B cell (primary cell): Measurements from ENCODE around the gene RARRES2.
A peak's percentile ranks its signal among the peaks of the same experiment; 100 is the strongest.

Experiments used
- CTCF ChIP-seq: fragments of 200-600 bp; IDR thresholded peaks from one replicate; pipeline ENCODE4 v1.8.0; 2022; ENCODE audit warnings: antibody characterized with exemption, mild to moderate bottlenecking
- EZH2 ChIP-seq: IDR thresholded peaks from 2 replicates; pipeline ENCODE4 v1.6.1; 2012; ENCODE audit warnings: borderline replicate concordance, low read depth, mild to moderate bottlenecking, moderate library complexity, low read length; ENCODE audit not compliant: insufficient read depth, poor library complexity, severe bottlenecking

- TF ChIP-seq CTCF, result peak; percentile 89
- no peak for TF ChIP-seq EZH2
Measured at GRCh38 chr7:150356265-150356897, 15.0 kb upstream of the RARRES2 start.
